ENCODE data around the gene CCNT1.

CCNT1 gene

GRCh38 chr12:48640854-48641253, 75.7 kb downstream of the CCNT1 start:
- DNase-seq = no peak

- no peak for DNase-seq
These were observed 76.1 kb downstream of the CCNT1 start for GRCh38 chr12:48640428-48640827.

Measured in C1 segment of cervical spinal cord (tissue), 14 donors.